Measurements from ENCODE around the gene LYZL1.
"Not testable (repeated sequence)": the region's sequence is repeated elsewhere in the genome, so short reads cannot be mapped to it uniquely, and the experiment has no call there.

The LYZL1 gene

DNA sequence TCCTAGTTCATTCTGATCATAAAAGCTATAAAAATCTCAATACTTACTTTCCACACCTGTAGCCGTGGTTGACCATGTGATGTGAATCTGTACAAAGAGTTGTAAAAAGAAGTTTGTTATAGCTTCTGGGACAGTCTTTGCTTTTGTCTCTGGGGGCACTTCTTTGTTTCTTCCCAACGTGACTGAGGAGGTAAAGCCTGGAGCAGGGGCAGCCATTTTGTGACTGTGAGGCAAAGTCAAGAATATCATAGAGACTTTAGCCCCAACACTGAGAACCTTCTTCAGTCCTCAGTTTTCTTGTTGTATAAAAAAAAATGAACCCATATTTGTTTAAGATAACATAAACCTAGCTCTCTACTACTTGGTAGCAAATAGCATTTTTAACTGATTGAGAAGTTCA is 29.4 kb upstream of the LYZL1 start:
- no peak for DNase-seq

DNA sequence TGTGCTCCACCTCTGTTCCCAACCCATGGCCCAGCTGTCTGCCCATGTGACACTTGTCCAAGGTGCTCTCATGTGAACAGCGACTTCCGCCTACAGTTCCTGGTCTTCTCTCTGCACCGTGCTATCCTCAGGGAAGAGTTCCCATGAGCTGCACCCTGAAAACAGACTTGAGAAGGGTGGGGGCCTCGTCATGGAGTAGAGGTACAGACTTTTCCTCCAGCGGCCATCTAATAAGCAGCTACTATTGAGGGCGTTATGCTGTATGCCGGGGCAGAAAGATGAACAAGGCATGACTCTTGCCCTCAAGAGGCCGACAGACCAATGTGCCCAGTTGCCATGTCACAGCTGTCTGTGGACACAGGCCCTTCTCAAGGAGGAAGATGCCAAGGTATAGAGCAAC is 25.4 kb upstream of the LYZL1 start:
- no peak for DNase-seq

GRCh38 chr10:29265210-29265768 is 23.6 kb upstream of the LYZL1 start:
- no peak for DNase-seq

DNA sequence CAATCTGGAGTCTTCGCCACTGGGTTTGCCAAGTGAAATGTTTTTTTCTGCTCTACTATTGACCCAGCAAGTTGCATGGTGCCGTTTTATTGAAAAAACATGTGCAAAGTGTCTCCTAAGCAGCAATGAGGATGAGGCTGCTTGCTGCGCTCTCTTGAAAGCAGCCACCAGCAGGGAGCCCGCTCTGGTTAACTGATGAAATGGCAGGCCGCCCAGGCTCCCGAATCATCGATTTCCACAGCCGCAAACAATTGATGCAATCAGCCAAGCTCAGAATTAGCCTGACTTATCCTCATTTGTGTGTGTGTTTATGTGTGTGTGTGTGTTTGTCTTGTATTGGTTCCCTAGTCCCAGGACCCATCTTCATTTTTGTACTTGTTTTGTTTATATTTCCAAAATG is 22.2 kb upstream of the LYZL1 start:
- peak in 28 of 56 donors; percentile 1 to 45 (median 12) for DNase-seq

DNA sequence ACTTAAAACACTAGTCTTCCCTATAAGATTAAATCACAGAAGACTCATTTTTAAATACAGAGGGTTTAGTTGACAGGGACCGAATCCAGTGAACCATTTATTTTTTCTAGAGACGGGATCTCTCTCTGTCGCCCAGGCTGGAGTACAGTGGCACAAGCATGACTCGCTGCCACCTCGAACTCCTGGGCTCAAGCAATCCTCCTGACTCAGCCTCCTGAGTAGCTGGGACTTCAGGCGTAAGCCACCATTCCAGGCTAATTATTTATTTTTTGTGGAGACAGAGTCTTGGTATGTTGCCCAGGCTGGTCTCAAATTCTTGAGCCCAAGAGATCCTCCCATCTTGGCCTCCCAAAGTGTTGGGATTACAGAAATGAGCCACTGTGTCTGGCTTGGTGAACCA is 20.9 kb upstream of the LYZL1 start:
- DNase-seq = no peak

DNA sequence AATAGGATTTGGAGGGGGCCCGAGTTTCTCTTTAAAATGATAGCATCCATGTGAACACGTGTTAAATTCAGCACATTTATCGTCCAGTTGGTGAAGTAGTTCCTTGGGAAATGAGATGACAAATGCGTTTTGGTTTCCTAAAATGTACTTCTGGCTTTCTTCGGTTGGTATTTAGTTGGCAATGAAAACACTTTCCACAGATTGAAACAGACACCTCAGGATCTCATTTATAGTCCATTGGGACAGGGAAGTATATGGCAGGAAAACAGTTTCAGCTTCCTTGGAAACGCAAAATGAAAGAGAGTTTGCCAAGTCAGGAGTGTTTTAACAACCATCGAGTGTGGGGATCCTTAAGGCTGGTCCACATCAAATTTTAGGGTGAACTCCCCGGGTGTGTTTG is 19.4 kb upstream of the LYZL1 start:
- no peak for DNase-seq

DNA sequence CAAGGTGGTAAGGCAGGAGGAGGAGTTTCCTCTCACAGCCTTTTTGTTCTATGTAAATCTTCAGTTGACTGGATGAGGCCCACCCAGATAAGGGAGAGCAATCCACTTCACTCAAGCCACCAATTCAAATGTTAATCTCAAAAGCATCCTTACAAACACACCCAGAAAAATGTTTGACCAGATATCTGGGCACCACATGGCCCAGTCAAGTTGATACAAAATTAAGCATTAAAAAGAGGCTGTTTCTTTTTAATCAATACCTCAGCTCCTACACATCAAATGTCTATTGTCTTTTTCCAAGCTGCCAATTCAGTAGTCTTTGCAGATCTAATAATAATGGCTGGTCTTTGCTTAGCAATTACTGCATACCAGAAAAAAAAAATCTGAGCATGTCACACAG is 18.0 kb upstream of the LYZL1 start:
- DNase-seq = no peak

DNA sequence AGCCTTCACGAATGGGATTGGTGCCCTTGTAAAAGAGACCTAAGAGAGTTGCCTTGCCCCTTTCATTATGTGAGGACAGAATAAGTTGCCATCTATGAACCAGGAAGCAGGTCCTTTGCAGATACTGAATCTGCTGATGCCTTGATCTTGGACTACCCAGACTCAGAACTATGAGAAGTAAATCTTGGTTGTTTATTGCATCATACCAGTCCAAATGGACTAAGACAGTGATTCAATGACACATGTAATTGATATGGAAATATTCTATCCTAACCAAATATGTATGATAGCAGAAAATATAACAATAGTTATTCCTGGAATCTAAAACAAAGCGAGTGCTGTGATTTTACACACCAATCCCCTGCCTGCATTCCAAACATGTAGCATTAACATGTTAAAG is 17.0 kb upstream of the LYZL1 start:
- DNase-seq = no peak

DNA sequence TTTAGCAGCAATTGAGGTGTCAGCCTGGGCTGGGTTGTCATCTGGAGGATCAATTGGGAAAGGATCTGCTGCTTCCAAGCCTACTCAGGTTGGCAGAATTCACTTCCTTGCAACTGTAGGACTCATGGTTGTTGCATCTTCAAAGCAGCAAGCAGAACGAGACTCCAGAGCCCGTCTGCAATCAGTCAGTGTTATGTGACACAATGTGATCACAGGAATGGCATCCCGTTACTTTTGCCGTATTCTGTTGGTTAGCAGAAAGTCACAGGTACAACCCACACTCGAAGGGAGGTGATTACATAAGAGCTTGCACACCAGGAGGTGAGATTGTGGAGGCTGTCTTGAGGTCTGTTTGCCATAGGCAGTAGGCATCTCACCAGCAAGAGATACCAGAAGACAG is 15.4 kb upstream of the LYZL1 start:
- no peak for DNase-seq

DNA sequence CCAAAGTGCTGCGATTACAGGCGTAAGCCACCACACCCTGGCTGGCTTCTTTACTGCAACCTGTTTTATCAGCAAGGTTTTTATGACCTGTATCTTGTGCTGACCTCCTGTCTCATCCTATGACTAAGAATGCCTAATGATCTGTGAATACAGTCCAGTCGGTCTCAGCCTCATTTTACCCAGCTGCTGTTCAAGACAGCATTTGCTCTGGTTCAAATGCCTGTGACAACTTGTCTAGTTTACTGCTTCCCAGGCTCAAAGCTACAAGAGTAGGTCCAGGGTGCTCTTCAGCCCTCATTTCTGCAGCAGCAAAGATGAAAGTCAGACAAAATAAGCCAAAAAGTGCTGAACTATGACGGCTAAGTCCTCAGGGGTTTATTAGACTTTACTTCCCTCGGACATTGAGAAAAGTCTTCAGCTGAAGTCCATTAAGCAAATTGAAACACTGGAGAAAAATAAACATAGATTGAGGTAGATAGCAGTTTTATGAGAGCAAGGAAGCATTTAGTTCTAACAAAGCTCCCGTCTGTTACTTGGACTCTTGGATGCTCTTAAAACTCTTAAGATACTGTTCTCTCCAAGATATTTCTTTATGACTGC is 12.5 kb upstream of the LYZL1 start:
- no peak for DNase-seq

DNA sequence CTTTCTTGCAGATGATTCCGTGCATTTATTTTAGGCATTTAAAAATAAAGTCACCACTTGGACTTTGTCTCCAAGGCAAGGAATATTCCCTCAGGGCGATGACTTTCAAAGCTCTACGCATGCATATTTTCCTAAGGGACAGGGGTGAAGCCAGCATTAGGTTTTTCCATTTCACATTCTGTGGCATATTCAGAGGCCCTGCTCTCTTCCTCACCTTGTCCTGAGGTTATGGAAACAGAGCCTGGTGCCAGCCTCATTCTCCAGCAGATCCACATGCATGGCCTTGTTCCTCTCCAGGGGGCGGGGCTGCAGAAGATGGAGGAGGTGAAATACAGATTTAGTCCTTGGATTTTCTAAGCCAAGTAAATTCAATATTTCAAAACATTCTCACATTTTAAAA is 11.6 kb upstream of the LYZL1 start:
- DNase-seq = no peak

DNA sequence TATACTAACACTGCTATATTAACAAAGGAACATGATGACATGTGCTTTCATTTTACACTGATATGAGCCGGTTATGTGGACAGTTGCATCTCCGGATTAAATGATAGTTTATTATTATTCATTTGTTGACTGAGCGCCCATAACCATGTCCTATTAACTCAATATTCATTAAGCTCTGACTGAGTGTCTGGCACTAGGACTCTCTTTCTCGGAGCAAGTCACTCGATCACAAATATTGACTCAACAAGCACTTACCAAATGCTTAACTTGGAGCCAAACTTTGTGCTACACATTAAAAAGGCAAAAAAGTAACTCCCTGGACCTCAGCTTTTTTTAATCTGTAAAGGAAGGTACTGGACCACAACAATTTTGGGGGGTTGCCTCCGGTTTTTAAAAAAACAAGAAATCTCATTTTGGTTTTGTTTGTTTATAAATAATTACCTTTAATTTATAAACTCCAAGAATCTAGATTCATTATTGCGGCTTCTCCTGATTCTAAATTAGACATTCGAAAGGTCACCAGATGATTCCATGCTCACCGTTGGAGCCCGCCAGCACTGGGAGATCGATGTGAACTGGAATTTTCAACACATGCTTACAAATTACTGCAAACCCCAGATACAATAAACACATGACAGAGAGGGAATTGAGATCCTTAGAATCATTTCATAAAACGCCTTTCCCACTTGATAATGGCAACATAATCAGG is 8.9 kb upstream of the LYZL1 start:
- no peak for DNase-seq

DNA sequence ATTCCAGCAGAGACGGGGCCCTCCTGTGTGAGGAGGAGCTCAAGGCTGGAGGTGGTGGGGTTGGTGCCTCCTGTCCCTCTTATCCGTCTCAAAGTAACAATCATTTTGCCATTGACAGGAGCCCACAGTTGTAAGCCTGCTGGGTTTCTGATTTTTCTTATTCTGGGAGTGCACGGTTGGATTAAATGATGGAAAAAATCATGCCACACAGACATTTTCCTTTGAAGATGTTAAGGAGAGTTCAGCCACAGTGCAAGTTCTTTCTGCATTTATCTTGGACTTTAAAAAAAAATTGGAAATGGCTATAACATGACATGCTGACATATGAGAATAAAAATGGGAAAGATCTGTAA is 8.4 kb upstream of the LYZL1 start:
- DNase-seq = no peak

GRCh38 chr10:29285624-29286051 is 3.2 kb upstream of the LYZL1 start:
- no peak for DNase-seq

- DNase-seq = no peak
Measured at GRCh38 chr10:29287635-29288034, 1.2 kb upstream of the LYZL1 start.

GRCh38 chr10:29291561-29291960 is 2.7 kb downstream of the LYZL1 start:
- not testable (repeated sequence) for DNase-seq

GRCh38 chr10:29292406-29292805 is 3.5 kb downstream of the LYZL1 start:
- not testable (repeated sequence) for DNase-seq

DNA sequence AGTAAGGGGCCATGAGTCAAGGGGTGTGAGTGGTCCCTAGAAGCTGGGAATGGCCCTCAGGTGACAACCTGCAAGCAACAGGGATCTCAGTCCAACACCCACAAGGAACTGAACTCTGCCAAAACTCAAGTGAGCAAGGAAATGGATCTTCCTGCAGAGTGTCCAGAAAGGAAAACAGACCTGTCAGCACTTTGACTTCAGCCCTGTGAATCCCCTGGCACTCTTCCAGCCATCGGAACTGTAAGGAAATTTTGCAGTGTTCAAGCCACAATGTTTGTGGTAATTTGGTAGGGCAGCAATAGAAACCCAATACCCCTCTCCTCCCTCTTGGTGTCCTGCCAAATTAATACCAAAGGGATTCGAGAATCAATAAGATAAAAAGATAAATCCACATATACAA is 6.9 kb downstream of the LYZL1 start:
- DNase-seq = no peak

DNA sequence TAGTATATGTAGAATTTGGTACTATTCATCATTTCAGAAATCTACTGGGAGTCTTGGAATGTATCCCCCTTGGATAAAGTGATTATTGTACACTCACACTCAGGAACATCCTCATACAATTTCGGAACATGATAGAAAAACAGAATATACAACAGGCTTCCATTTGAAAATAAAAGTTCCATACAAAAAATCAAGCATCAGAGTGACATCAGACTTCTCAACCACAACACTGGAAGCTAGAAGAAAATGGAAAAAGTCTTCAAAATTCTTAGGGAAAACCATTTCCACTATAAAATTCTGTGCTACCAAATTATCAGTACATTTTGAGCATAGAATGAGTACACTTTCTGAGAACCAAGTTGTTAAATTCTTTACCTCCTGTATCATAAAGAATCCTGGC is 8.8 kb downstream of the LYZL1 start:
- no peak for DNase-seq

GRCh38 chr10:29301359-29301910 is 12.6 kb downstream of the LYZL1 start:
- no peak for DNase-seq

GRCh38 chr10:29302499-29302898 is 13.6 kb downstream of the LYZL1 start:
- DNase-seq = no peak

DNA sequence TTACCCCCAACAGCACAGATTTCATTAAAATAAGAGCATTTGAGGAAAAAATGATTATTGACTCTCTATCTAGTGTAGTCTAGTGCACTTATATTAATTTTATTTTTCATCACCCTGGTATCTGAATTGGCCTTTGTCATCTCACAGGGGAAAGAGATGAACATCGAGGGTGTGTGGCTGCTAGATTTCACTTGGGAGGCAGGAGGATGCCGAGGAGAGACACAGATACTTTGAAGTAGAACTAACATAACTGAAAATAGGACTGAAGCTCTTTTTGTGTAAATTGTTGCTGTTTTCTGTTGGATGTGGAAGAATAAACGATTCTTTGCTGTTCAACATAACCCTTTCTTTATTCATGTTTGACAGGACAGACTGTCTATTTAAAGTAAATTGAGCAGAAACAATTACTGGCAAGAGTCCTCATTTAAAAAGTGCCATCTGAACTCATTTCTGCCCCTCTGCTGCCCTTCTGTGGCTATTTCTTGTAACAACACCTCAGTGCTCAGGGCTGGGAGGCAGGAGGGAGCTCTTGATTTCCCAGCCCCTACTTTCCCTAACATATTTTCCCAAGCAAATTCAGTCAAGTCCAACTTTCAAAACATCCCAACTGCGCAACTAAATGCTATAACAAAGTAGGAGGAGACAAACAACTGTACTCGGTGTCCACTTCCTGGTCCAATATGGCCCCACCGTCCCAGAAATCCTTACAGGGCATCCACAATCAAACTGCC is 15.6 kb downstream of the LYZL1 start:
- peak in 49 of 56 donors; percentile 2 to 87 (median 35) for DNase-seq
